GM12878 (cell line): ENCODE measurements around the gene SMPDL3A. TPM values are rescaled to one million over a fixed set of nuclear protein-coding genes. Genes with fewer than 3 reads are reported as not detected.

ENCODE experiments used
- ATAC-seq: fragments of 200-7000 bp; cut with Tn5 transposase; 3 replicates; pipeline ENCODE4 v1.9.1; 2020; ENCODE audit warnings: mild to moderate bottlenecking, moderate library complexity
- BruUV-seq: library from RNA; stranded (reverse); fragments of 400-500 nt; replicated peaks from 2 replicates; lab custom pipeline; 2021; lab: Mats Ljungman, UMichigan
- CTCF ChIA-PET: fragments of 300-600 bp; sonication (Branson Sonifier 250); formaldehyde crosslinking; extraction: SDS; loops from one replicate; lab custom pipeline; 2021; ENCODE audit warnings: inconsistent platforms; lab: Yijun Ruan, JAX
- POLR2A ChIA-PET: fragments of 350-600 bp; formaldehyde crosslinking; extraction: SDS; loops from one replicate; lab custom pipeline; 2021; ENCODE audit warnings: inconsistent platforms; lab: Charles Lee
- RAD21 ChIA-PET: fragments of 300-600 bp; sonication (Branson Sonifier 250); formaldehyde crosslinking; loops from one replicate; lab custom pipeline; 2023; ENCODE audit warnings: antibody characterized with exemption; ENCODE audit not compliant: unreplicated experiment; lab: Charles Lee
- SMC1A ChIA-PET: fragments of 300-600 bp; sonication (Branson Sonifier 250); formaldehyde crosslinking; loops from one replicate; lab custom pipeline; 2023; ENCODE audit not compliant: unreplicated experiment, uncharacterized antibody; lab: Charles Lee
- DNase-seq: peaks from one replicate; pipeline ENCODE4 v3.0.0-alpha.2; 2011; ENCODE audit warnings: low read depth, low spot score
- FAIRE-seq: peaks from 3 replicates; lab custom pipeline; 2011; peaks lifted over from hg19 to GRCh38; lab: Jason Lieb, UNC
- H2AFZ ChIP-seq: 2 replicates; pipeline ENCODE4 v1.6.0; 2011; ENCODE audit warnings: low read depth, low read length, control low read depth; ENCODE audit not compliant: control insufficient read depth
- H3K27ac ChIP-seq: 2 replicates; pipeline ENCODE4 v1.5.1; 2011; ENCODE audit warnings: control low read depth; ENCODE audit not compliant: control insufficient read depth, insufficient read depth
- H3K27me3 ChIP-seq, 2 experiments: replicated peaks in 1 of 2; 2 replicates each; pipeline versions ENCODE4 v1.6.0 to v1.6.1; 2011; ENCODE audit warnings: low read length in 1 of 2; ENCODE audit not compliant: control insufficient read depth in 2 of 2, insufficient read depth in 2 of 2
- H3K36me3 ChIP-seq, 2 experiments: 2 replicates each; pipeline ENCODE4 v1.5.1; 2011; ENCODE audit warnings: low read length in 1 of 2; ENCODE audit not compliant: control insufficient read depth in 2 of 2, insufficient read depth in 2 of 2
- H3K4me1 ChIP-seq: 2 replicates; pipeline ENCODE4 v1.6.1; 2011; ENCODE audit warnings: mild to moderate bottlenecking, low read length, moderate library complexity, mixed read lengths; ENCODE audit not compliant: control insufficient read depth, insufficient read depth
- H3K4me2 ChIP-seq: 2 replicates; pipeline ENCODE4 v1.6.0; 2011; ENCODE audit warnings: control low read depth; ENCODE audit not compliant: control insufficient read depth, insufficient read depth
- H3K4me3 ChIP-seq: fragments of 200-600 bp; sonication (generic); 2 replicates; pipeline ENCODE4 v1.5.1; 2016
- H3K79me2 ChIP-seq: 2 replicates; pipeline ENCODE4 v1.6.0; 2011; ENCODE audit warnings: low read length; ENCODE audit not compliant: control insufficient read depth, insufficient read depth
- H3K9ac ChIP-seq: 2 replicates; pipeline ENCODE4 v1.8.0; 2011; ENCODE audit warnings: low read length, control low read depth, mixed read lengths; ENCODE audit not compliant: control insufficient read depth, insufficient read depth
- H3K9me3 ChIP-seq: replicated peaks from 3 replicates; pipeline ENCODE4 v1.5.1; 2011; ENCODE audit warnings: mild to moderate bottlenecking, low read length; ENCODE audit not compliant: control insufficient read depth, insufficient read depth
- H4K20me1 ChIP-seq: 2 replicates; pipeline ENCODE4 v1.6.0; 2011; ENCODE audit not compliant: control insufficient read depth, insufficient read depth
- CHD2 ChIP-seq: IDR thresholded peaks from 2 replicates; pipeline ENCODE4 v1.6.1; 2011; ENCODE audit warnings: low read depth, low read length, improper control_type of control experiment, borderline replicate concordance
- CHD4 ChIP-seq: fragments of 200-600 bp; sonication (generic); IDR thresholded peaks from 2 replicates; pipeline ENCODE4 v1.6.1; 2016; ENCODE audit warnings: mild to moderate bottlenecking
- EED ChIP-seq: sonication (generic); IDR thresholded peaks from 2 replicates; pipeline ENCODE4 v1.6.1; 2016; ENCODE audit warnings: antibody characterized with exemption, low read depth
- EP300 ChIP-seq, 2 experiments: fragments of 150-350 bp in 1 of 2; IDR thresholded peaks; 2 replicates each; pipeline ENCODE4 v1.6.1; 2011 to 2012; ENCODE audit warnings: low read depth in 2 of 2, low read length in 2 of 2, borderline replicate concordance in 1 of 2, improper control_type of control experiment in 1 of 2, inconsistent platforms in 1 of 2; ENCODE audit not compliant: control insufficient read depth in 1 of 2
- ETV6 ChIP-seq, 2 experiments: fragments of 450-650 bp in 1 of 2; IDR thresholded peaks in 1 of 2; conservative IDR thresholded peaks in 1 of 2; 2 replicates each; pipeline ENCODE4 v1.6.1; 2014; ENCODE audit warnings: antibody characterized with exemption in 1 of 2, borderline replicate concordance in 1 of 2, low read depth in 1 of 2, mild to moderate bottlenecking in 1 of 2, moderate library complexity in 1 of 2
- GABPA ChIP-seq: IDR thresholded peaks from 2 replicates; pipeline ENCODE4 v1.6.1; 2014; ENCODE audit warnings: antibody characterized with exemption, low read depth, mild to moderate bottlenecking, inconsistent platforms
- RELB ChIP-seq: fragments of 450-650 bp; IDR thresholded peaks from 2 replicates; pipeline ENCODE4 v1.6.1; 2017; ENCODE audit warnings: low read depth, mild to moderate bottlenecking, moderate library complexity
- SP1 ChIP-seq: IDR thresholded peaks from one replicate; pipeline ENCODE4 v1.6.1; 2011; ENCODE audit warnings: low read depth, low read length
- TARDBP ChIP-seq: IDR thresholded peaks from 2 replicates; pipeline ENCODE4 v1.6.1; 2016; ENCODE audit warnings: borderline replicate concordance
- USF1 ChIP-seq: IDR thresholded peaks from 2 replicates; pipeline ENCODE4 v1.6.1; 2011; ENCODE audit warnings: borderline replicate concordance, low read depth, mild to moderate bottlenecking, moderate library complexity, mixed read lengths, low read length; ENCODE audit not compliant: insufficient read depth; ENCODE audit errors: extremely low read length
- ZNF274 ChIP-seq: IDR thresholded peaks from one replicate; pipeline ENCODE4 v1.8.0; 2011; ENCODE audit not compliant: insufficient read length, insufficient read depth
- WGBS: methylation state at CpG from one replicate; pipeline ENCODE4 v1.1.6; 2016; ENCODE audit warnings: low lambda C conversion rate; ENCODE audit not compliant: insufficient replicate concordance, insufficient coverage; ENCODE audit errors: missing lambda C conversion rate; 5-methylcytosine and 5-hydroxymethylcytosine counted together
- in situ Hi-C: fragments of 300-500 bp; cut with MboI; formaldehyde crosslinking; loops from 9 replicates; pipeline ENCODE4 v1.14.3; 2018; ENCODE audit warnings: mixed read lengths
- intact Hi-C: fragments of 100-400 bp; cut with micrococcal nuclease; formaldehyde crosslinking; loops from one replicate; pipeline ENCODE4 v1.14.2; 2022; ENCODE audit not compliant: unreplicated experiment
- polyA plus RNA-seq, 11 experiments: library from polyadenylated mRNA; depleted of rRNA in 4 of 11; unstranded in 6 of 11; stranded (reverse) in 5 of 11; fragments of >200 nt; fragmentation: Nextera tagmentation in 4 of 11; fragmentation: Illumina TruSeq in 1 of 11; extraction: Ambion mirVana in 4 of 11; extraction: Trizol in 1 of 11; gene quantifications; 1 replicate in 1 of 11; 2 replicates in 10 of 11; pipeline versions ENCODE4 v1.2.1 to v1.2.3, GENCODE V29; 2011 to 2016; ENCODE audit warnings: inconsistent platforms in 2 of 11, missing spikeins in 2 of 11, low read depth in 1 of 11
- total RNA-seq, 4 experiments: library from RNA; depleted of rRNA in 3 of 4; stranded (reverse); fragments of >200 nt in 3 of 4; fragmentation: Illumina TruSeq in 1 of 4; extraction: Trizol in 1 of 4; gene quantifications; 2 replicates each; pipeline versions ENCODE4 v1.2.1 to v1.2.3, GENCODE V29; 2013 to 2021

The SMPDL3A gene
- total and polyA plus RNA-seq, 10 of the 15 experiments (the other 5 are each of a cell fraction or from before 2014, with no cell fraction given), result 0.05 to 0.91 (median 0.09) TPM; not detected in 3

GRCh38 chr6:122766256-122766655, 22.8 kb upstream of the SMPDL3A start (continued):
- no peak for TF ChIP-seq ETV6 (conservative IDR thresholded peaks at IDR 0.05 in 1 of 2, IDR thresholded peaks at IDR 0.05 in 1 of 2; ENCODE audit: borderline replicate concordance in 1 of 2, low read depth in 1 of 2)

GRCh38 chr6:122770835-122771601, 18.0 kb upstream of the SMPDL3A start:
- ChIA-PET SMC1A (interaction anchor here (0.8 to 1.2 kb wide), 6 partner anchors 15 to 68 kb away, joined by 3 to 7 read pairs (median 3); no protein-coding TSS in a partner anchor), RAD21 (interaction anchor here (1.1 to 1.2 kb wide), 2 partner anchors 40 to 68 kb away, joined by 4 to 5 read pairs; no protein-coding TSS in a partner anchor)
- intact Hi-C loops, result no loop called here
- H3K9ac ChIP-seq, result no peak overlapping the region
- no peaks in the 10 kb centered on the region for H4K20me1 ChIP-seq
- no peaks in the 10 kb centered on the region for H3K9me3 ChIP-seq
- H3K27ac ChIP-seq, result no peak overlapping the region
- ATAC-seq, result no peak
- H3K79me2 ChIP-seq, result no peaks in the 10 kb centered on the region
- TF ChIP-seq GABPA, result no peak
- no peak for TF ChIP-seq EP300 (IDR thresholded peaks at IDR 0.05; ENCODE audit: borderline replicate concordance in 1 of 2, control insufficient read depth in 1 of 2, low read depth in 2 of 2, low read length in 2 of 2)
- TF ChIP-seq RELB, result no peak
- no peak for TF ChIP-seq CHD2
- no peak for TF ChIP-seq EED
- no peak for TF ChIP-seq SP1
- TF ChIP-seq ZNF274, result no peak
- no peak for TF ChIP-seq USF1
- TF ChIP-seq TARDBP, result no peak
- no peak for TF ChIP-seq CHD4
- TF ChIP-seq, all 136 proteins: peak for 0
- Histone ChIP-seq H3K36me3 (no peaks in the 10 kb centered on the region), H2AFZ (no peak overlapping the region), H3K4me2 (no peak overlapping the region), H3K27me3 (no peaks in the 10 kb centered on the region), H3K4me3 (no peak overlapping the region), H3K4me1 (no peaks in the 10 kb centered on the region)
- WGBS, result 40% methylated on average over 1 of the region's 1 CpG
- in situ Hi-C loops, result no loop called here
- CTCF ChIA-PET, result interaction anchor here (0.7 to 2.0 kb wide), 5 partner anchors 20 to 68 kb away, joined by 3 to 8 read pairs (median 3); no protein-coding TSS in a partner anchor
- no TSS peak for BruUV-seq
- DNase-seq, result no peak
- FAIRE-seq, result no peak
- POLR2A ChIA-PET, result no interaction called here
